H1 (cell line): ENCODE results near the gene FHIP1B. TPM values are rescaled to one million over a fixed set of nuclear protein-coding genes. Genes with fewer than 3 reads are reported as not detected.

Experiments used
- CTCF ChIA-PET: fragments of 300-600 bp; sonication (Branson Sonifier 250); formaldehyde crosslinking; loops from one replicate; lab custom pipeline; 2021; ENCODE audit not compliant: partially characterized antibody; lab: Charles Lee
- POLR2A ChIA-PET: fragments of 300-600 bp; sonication (Branson Sonifier 250); formaldehyde crosslinking; loops from one replicate; lab custom pipeline; 2021; ENCODE audit warnings: inconsistent platforms; ENCODE audit not compliant: partially characterized antibody; lab: Charles Lee
- DNase-seq, 2 experiments: peaks; one replicate each; pipeline versions ENCODE4 v3.0.0 to v3.0.0-alpha.2; 2010 to 2022; ENCODE audit warnings: low spot score in 2 of 2, low read depth in 1 of 2, mixed read lengths in 1 of 2
- FAIRE-seq: peaks from 2 replicates; lab custom pipeline; 2011; peaks lifted over from hg19 to GRCh38; lab: Jason Lieb, UNC
- H2AFZ ChIP-seq: 2 replicates; pipeline ENCODE4 v1.8.1; 2012; ENCODE audit warnings: low read length, inconsistent platforms
- H2AK5ac ChIP-seq: 2 replicates; pipeline ENCODE4 v1.6.1; 2013; ENCODE audit warnings: low read depth, low read length
- H2BK120ac ChIP-seq: replicated peaks from 2 replicates; pipeline ENCODE3; 2013; ENCODE audit warnings: low read depth, low read length, inconsistent platforms
- H2BK12ac ChIP-seq: 2 replicates; pipeline ENCODE4 v1.6.1; 2013; ENCODE audit warnings: low read depth, low read length
- H2BK15ac ChIP-seq: 2 replicates; pipeline ENCODE4 v1.6.1; 2013; ENCODE audit warnings: low read length
- H2BK20ac ChIP-seq: 2 replicates; pipeline ENCODE4 v1.6.1; 2013; ENCODE audit warnings: low read length
- H2BK5ac ChIP-seq: 2 replicates; pipeline ENCODE4 v1.6.1; 2013; ENCODE audit warnings: low read depth, low read length
- H3K14ac ChIP-seq: 2 replicates; pipeline ENCODE4 v1.6.1; 2013; ENCODE audit warnings: inconsistent platforms; ENCODE audit not compliant: insufficient read length
- H3K18ac ChIP-seq: 2 replicates; pipeline ENCODE4 v1.6.1; 2013; ENCODE audit warnings: low read length; ENCODE audit errors: extremely low read depth
- H3K23ac ChIP-seq: 2 replicates; pipeline ENCODE4 v1.6.1; 2013; ENCODE audit warnings: inconsistent platforms; ENCODE audit not compliant: insufficient read length
- H3K23me2 ChIP-seq: 2 replicates; pipeline ENCODE4 v1.6.1; 2013; ENCODE audit warnings: low read depth, low read length
- H3K27ac ChIP-seq: 2 replicates; pipeline ENCODE4 v1.6.1; 2011; ENCODE audit warnings: low read depth, low read length, inconsistent platforms
- H3K27me3 ChIP-seq, 4 experiments: replicated peaks in 1 of 4; 1 replicate in 1 of 4; 2 replicates in 3 of 4; pipeline versions ENCODE4 v1.6.1 to v1.8.1; 2011 to 2013; ENCODE audit warnings: low read length in 3 of 4, mild to moderate bottlenecking in 3 of 4, inconsistent platforms in 2 of 4, mixed read lengths in 2 of 4, moderate library complexity in 1 of 4; ENCODE audit not compliant: control insufficient read depth in 3 of 4, insufficient read depth in 3 of 4; ENCODE audit errors: extremely low read depth in 1 of 4
- H3K36me3 ChIP-seq, 4 experiments: 2 replicates each; pipeline versions ENCODE4 v1.6.1 to v1.8.1; 2011 to 2013; ENCODE audit warnings: mild to moderate bottlenecking in 4 of 4, low read length in 3 of 4, moderate library complexity in 2 of 4, control low read depth in 1 of 4, inconsistent platforms in 1 of 4; ENCODE audit not compliant: insufficient read depth in 4 of 4, control insufficient read depth in 2 of 4
- H3K4ac ChIP-seq: replicated peaks from 2 replicates; pipeline ENCODE3; 2013; ENCODE audit warnings: low read length, low read depth, mixed read lengths, inconsistent platforms; ENCODE audit not compliant: insufficient read length
- H3K4me1 ChIP-seq, 4 experiments: replicated peaks in 1 of 4; 1 replicate in 1 of 4; 2 replicates in 3 of 4; pipeline versions ENCODE4 v1.6.1 to v1.8.1; 2011 to 2013; ENCODE audit warnings: low read length in 3 of 4, inconsistent platforms in 2 of 4, mixed read lengths in 1 of 4; ENCODE audit not compliant: insufficient read depth in 4 of 4, control insufficient read depth in 3 of 4
- H3K4me2 ChIP-seq, 2 experiments: 2 replicates each; pipeline versions ENCODE4 v1.6.1 to v1.8.1; 2011 to 2013; ENCODE audit warnings: low read depth in 2 of 2, low read length in 2 of 2, control low read depth in 1 of 2, inconsistent platforms in 1 of 2, mild to moderate bottlenecking in 1 of 2; ENCODE audit not compliant: insufficient read depth in 1 of 2
- H3K4me3 ChIP-seq, 4 experiments: fragments of 200-600, 300-600 bp in 1 of 4; sonication (generic), shearing (Covaris generic), sonication (Bioruptor Twin) in 1 of 4; 2 replicates each; pipeline versions ENCODE4 v1.5.1 to v1.8.1; 2011 to 2016; ENCODE audit warnings: low read length in 4 of 4, low read depth in 3 of 4, control low read depth in 2 of 4, inconsistent platforms in 2 of 4, mild to moderate bottlenecking in 2 of 4, mixed read lengths in 1 of 4, moderate library complexity in 1 of 4; ENCODE audit not compliant: insufficient read depth in 2 of 4; ENCODE audit errors: extremely low read depth in 1 of 4
- H3K56ac ChIP-seq: replicated peaks from 2 replicates; pipeline ENCODE3; 2013; ENCODE audit warnings: low read depth, mild to moderate bottlenecking, mixed read lengths, low read length, inconsistent platforms; ENCODE audit not compliant: insufficient read length
- H3K79me1 ChIP-seq: 2 replicates; pipeline ENCODE4 v1.6.1; 2013; ENCODE audit warnings: low read depth, low read length, control low read depth
- H3K79me2 ChIP-seq, 2 experiments: 2 replicates each; pipeline versions ENCODE4 v1.6.1 to v1.8.1; 2012 to 2013; ENCODE audit warnings: low read length in 2 of 2, mild to moderate bottlenecking in 2 of 2, inconsistent platforms in 1 of 2; ENCODE audit not compliant: insufficient read depth in 2 of 2, control insufficient read depth in 1 of 2
- H3K9ac ChIP-seq, 4 experiments: replicated peaks in 1 of 4; 1 replicate in 1 of 4; 2 replicates in 3 of 4; pipeline versions ENCODE4 v1.6.1 to v1.8.1; 2011 to 2013; ENCODE audit warnings: low read depth in 3 of 4, low read length in 3 of 4, control low read depth in 2 of 4, mild to moderate bottlenecking in 2 of 4, moderate library complexity in 2 of 4, inconsistent platforms in 1 of 4; ENCODE audit errors: extremely low read depth in 1 of 4
- H3K9me3 ChIP-seq, 2 experiments: 2 replicates each; pipeline versions ENCODE4 v1.6.1 to v1.8.1; 2012 to 2013; ENCODE audit warnings: mild to moderate bottlenecking in 2 of 2, moderate library complexity in 2 of 2, control low read depth in 1 of 2, inconsistent platforms in 1 of 2, low read depth in 1 of 2, low read length in 1 of 2, mixed read lengths in 1 of 2; ENCODE audit not compliant: insufficient read depth in 2 of 2
- H4K20me1 ChIP-seq, 2 experiments: replicated peaks in 1 of 2; 2 replicates each; pipeline versions ENCODE3 to v1.8.1; 2011 to 2013; ENCODE audit warnings: inconsistent platforms in 2 of 2, low read length in 2 of 2, mild to moderate bottlenecking in 1 of 2; ENCODE audit not compliant: insufficient read depth in 2 of 2, control insufficient read depth in 1 of 2
- H4K5ac ChIP-seq: 2 replicates; pipeline ENCODE4 v1.6.1; 2013; ENCODE audit warnings: low read length, low read depth, mixed read lengths, inconsistent platforms; ENCODE audit not compliant: insufficient read length
- H4K8ac ChIP-seq: 2 replicates; pipeline ENCODE4 v1.8.0; 2013; ENCODE audit warnings: mild to moderate bottlenecking, moderate library complexity, low read length, inconsistent platforms; ENCODE audit not compliant: insufficient read depth; ENCODE audit errors: extremely low read depth
- H4K91ac ChIP-seq: replicated peaks from 2 replicates; pipeline ENCODE3; 2013; ENCODE audit warnings: low read length, mixed read lengths, inconsistent platforms; ENCODE audit not compliant: insufficient read length
- ASH2L ChIP-seq: fragments of 200-600, 300-600 bp; sonication (generic); IDR thresholded peaks from one replicate; pipeline ENCODE4 v1.7.1; 2017; ENCODE audit warnings: low read length
- ATF3 ChIP-seq: IDR thresholded peaks from 2 replicates; pipeline ENCODE4 v1.6.1; 2011; ENCODE audit warnings: low read depth, mild to moderate bottlenecking, low read length; ENCODE audit not compliant: insufficient read depth
- BCL11A ChIP-seq, 2 experiments: IDR thresholded peaks; one replicate each; pipeline ENCODE4 v1.6.1; 2011; ENCODE audit warnings: low read depth in 2 of 2, low read length in 2 of 2, mild to moderate bottlenecking in 2 of 2
- BRCA1 ChIP-seq: IDR thresholded peaks from 2 replicates; pipeline ENCODE4 v1.6.1; 2012; ENCODE audit warnings: low read depth, low read length, improper control_type of control experiment
- POU5F1 ChIP-seq: IDR thresholded peaks from 2 replicates; pipeline ENCODE4 v1.6.1; 2011; ENCODE audit warnings: low read depth, mild to moderate bottlenecking, low read length, moderate library complexity
- SAP30 ChIP-seq: fragments of 300-600 bp; sonication (generic); IDR thresholded peaks from 2 replicates; pipeline ENCODE4 v1.7.1; 2012; ENCODE audit warnings: low read length, moderate library complexity, mild to moderate bottlenecking, inconsistent platforms; ENCODE audit not compliant: insufficient read depth, insufficient replicate concordance
- SIN3A ChIP-seq, 2 experiments: IDR thresholded peaks in 1 of 2; conservative IDR thresholded peaks in 1 of 2; 2 replicates each; pipeline ENCODE4 v1.6.1; 2011 to 2012; ENCODE audit warnings: low read length in 2 of 2, improper control_type of control experiment in 1 of 2, low read depth in 1 of 2, mild to moderate bottlenecking in 1 of 2
- TAF7 ChIP-seq: optimal IDR thresholded peaks from 2 replicates; pipeline ENCODE3; 2011; ENCODE audit warnings: low read depth, mild to moderate bottlenecking, inconsistent platforms, low read length, moderate library complexity, borderline replicate concordance
- WGBS, 2 experiments: shearing (Covaris generic) in 1 of 2; methylation state at CpG; one replicate each; pipeline versions ENCODE4 v1.1.6 to v1.1.7; 2013 to 2015; ENCODE audit warnings: low lambda C conversion rate in 2 of 2, mixed read lengths in 2 of 2, inconsistent platforms in 1 of 2, low coverage in 1 of 2, missing lambda C conversion rate in 1 of 2; ENCODE audit not compliant: insufficient replicate concordance in 2 of 2, insufficient coverage in 1 of 2, insufficient read length in 1 of 2; ENCODE audit errors: extremely low coverage in 1 of 2, missing lambda C conversion rate in 1 of 2; 5-methylcytosine and 5-hydroxymethylcytosine counted together
- polyA plus RNA-seq, 7 experiments: library from polyadenylated mRNA; depleted of rRNA in 3 of 7; stranded (reverse) in 5 of 7; unstranded in 2 of 7; fragments of >200 nt in 5 of 7; fragments of 200-250 nt in 2 of 7; gene quantifications; 1 replicate in 5 of 7; 2 replicates in 1 of 7; 4 replicates in 1 of 7; pipeline versions ENCODE4 v1.2.1 to v1.2.3, GENCODE V29; 2011 to 2013; ENCODE audit warnings: missing spikeins in 2 of 7, mixed read lengths in 2 of 7
- total RNA-seq: library from RNA; stranded (reverse); fragmentation: NEBNext Ultra II Directional; extraction: Animal tissue kit (Norgen Biotek cat#: 25700); gene quantifications from 2 replicates; pipeline ENCODE4 v1.2.1, GENCODE V29; 2021

The FHIP1B gene
- total and polyA plus RNA-seq, 2 of the 8 experiments (the other 6 are each of a cell fraction or from before 2014, with no cell fraction given): 16.8 to 41.9 TPM

GRCh38 chr11:6223854-6224253, 10.6 kb downstream of the FHIP1B start:
- no peak overlapping the region for H2BK12ac ChIP-seq
- H3K23ac ChIP-seq: no peak overlapping the region
- H3K27ac ChIP-seq: no peak overlapping the region
- no peak overlapping the region for H2BK15ac ChIP-seq
- H2AFZ ChIP-seq: no peak overlapping the region
- no peak overlapping the region for H4K8ac ChIP-seq
- POLR2A ChIA-PET: interaction anchor here (0.6 kb wide), 1 partner anchor 479 kb away, joined by 3 read pairs; no protein-coding TSS in a partner anchor
- H3K14ac ChIP-seq: no peak overlapping the region
- H4K5ac ChIP-seq: no peak overlapping the region
- H3K4me2 ChIP-seq: no peak overlapping the region
- H3K4me1 ChIP-seq: no peaks in the 10 kb centered on the region
- peaks cover 0 to 28% of the 10 kb centered on the region in 2 experiments; a peak in 2 of 4 replicates for H3K79me2 ChIP-seq
- H3K9me3 ChIP-seq: no peaks in the 10 kb centered on the region
- no peak overlapping the region for H3K4me3 ChIP-seq
- no peak overlapping the region for H3K56ac ChIP-seq
- no peaks in the 10 kb centered on the region for H3K23me2 ChIP-seq
- TF ChIP-seq SIN3A (conservative IDR thresholded peaks at IDR 0.05 in 1 of 2, IDR thresholded peaks at IDR 0.05 in 1 of 2; ENCODE audit: low read depth in 1 of 2, low read length in 2 of 2): no peak
- no peak for TF ChIP-seq SAP30
- no peak for TF ChIP-seq ASH2L
- no peak for TF ChIP-seq TAF7
- no peak for TF ChIP-seq ATF3
- no peak for TF ChIP-seq BCL11A (IDR thresholded peaks at IDR 0.05; ENCODE audit: low read depth in 2 of 2, low read length in 2 of 2)
- no peak for TF ChIP-seq BRCA1
- TF ChIP-seq POU5F1: no peak
- H3K9ac ChIP-seq: no peak overlapping the region
- no peak overlapping the region for H3K18ac ChIP-seq
- CTCF ChIA-PET: interaction anchor here (0.6 to 2.8 kb wide), 8 partner anchors 25 to 130 kb away, joined by 3 to 9 read pairs (median 4); partner anchors contain the start of gene CCKBR
- DNase-seq (no peak), FAIRE-seq (no peak)
- H2BK20ac ChIP-seq: no peak overlapping the region
- H3K27me3 ChIP-seq: no peaks in the 10 kb centered on the region
- H3K79me1 ChIP-seq: 0 out of 2 replicates have a peak, but pooled peaks cover 3% of the 10 kb centered on the region
- H3K4ac ChIP-seq: no peak overlapping the region
- H2AK5ac ChIP-seq: no peak overlapping the region
- H3K36me3 ChIP-seq: peaks cover 2 to 22% (median 9%) of the 10 kb centered on the region in 4 experiments; a peak in 6 of 8 replicates
- no peak overlapping the region for H4K91ac ChIP-seq
- H2BK120ac ChIP-seq: no peak overlapping the region
- H4K20me1 ChIP-seq: peaks cover 0 to 5% of the 10 kb centered on the region in 2 experiments
- 91% methylated on average over 17 of the region's 17 CpGs; no CpG with 5 or more reads in 1 of the 2 experiments for WGBS, 2 experiments
- H2BK5ac ChIP-seq: no peak overlapping the region
